Measurements from ENCODE around the gene IQCH.

The IQCH gene

GRCh38 chr15:67403428-67404154 is 149.0 kb downstream of the IQCH start:
- H3K36me3 Mint-ChIP-seq (ENCODE audit: low read depth) = no peaks in the 10 kb centered on the region
- H3K27me3 Mint-ChIP-seq = no peaks in the 10 kb centered on the region
- no peaks in the 10 kb centered on the region for H3K9me3 Mint-ChIP-seq

GRCh38 chr15:67405208-67406191 is 150.9 kb downstream of the IQCH start:
- Mint-ChIP-seq H3K27me3 (no peaks in the 10 kb centered on the region), H3K9me3 (no peaks in the 10 kb centered on the region), H3K4me3 (no peak overlapping the region), H3K36me3 (ENCODE audit: low read depth) (no peaks in the 10 kb centered on the region), H3K27ac (no peak overlapping the region), H3K4me1 (ENCODE audit: low read depth) (no peaks in the 10 kb centered on the region)

More at GRCh38 chr15:67403428-67404154, 149.0 kb downstream of the IQCH start:
- no peak overlapping the region for H3K4me3 Mint-ChIP-seq
- H3K4me1 Mint-ChIP-seq (ENCODE audit: low read depth) = no peaks in the 10 kb centered on the region
- no peak overlapping the region for H3K27ac Mint-ChIP-seq

GRCh38 chr15:67406257-67406861 is 151.8 kb downstream of the IQCH start:
- Mint-ChIP-seq H3K36me3 (ENCODE audit: low read depth) (no peaks in the 10 kb centered on the region), H3K27ac (no peak overlapping the region), H3K4me3 (no peak overlapping the region), H3K27me3 (no peaks in the 10 kb centered on the region), H3K4me1 (ENCODE audit: low read depth) (no peaks in the 10 kb centered on the region), H3K9me3 (no peaks in the 10 kb centered on the region)

- H3K27me3 Mint-ChIP-seq = no peaks in the 10 kb centered on the region
- H3K4me1 Mint-ChIP-seq (ENCODE audit: low read depth) = no peaks in the 10 kb centered on the region
- H3K9me3 Mint-ChIP-seq = no peaks in the 10 kb centered on the region
- no peaks in the 10 kb centered on the region for H3K36me3 Mint-ChIP-seq (ENCODE audit: low read depth)
- H3K27ac Mint-ChIP-seq = no peak overlapping the region
- no peak overlapping the region for H3K4me3 Mint-ChIP-seq
Observed at GRCh38 chr15:67407786-67408185, 153.2 kb downstream of the IQCH start.

GRCh38 chr15:67409175-67409574 is 154.6 kb downstream of the IQCH start:
- H3K36me3 Mint-ChIP-seq (ENCODE audit: low read depth) = no peaks in the 10 kb centered on the region

GRCh38 chr15:67411486-67411885 is 156.9 kb downstream of the IQCH start:
- H3K9me3 Mint-ChIP-seq = no peaks in the 10 kb centered on the region
- no peaks in the 10 kb centered on the region for H3K36me3 Mint-ChIP-seq (ENCODE audit: low read depth)
- H3K27me3 Mint-ChIP-seq = no peaks in the 10 kb centered on the region
- H3K4me3 Mint-ChIP-seq = no peak overlapping the region
- H3K27ac Mint-ChIP-seq = no peak overlapping the region
- H3K4me1 Mint-ChIP-seq (ENCODE audit: low read depth) = no peaks in the 10 kb centered on the region

More at GRCh38 chr15:67409175-67409574, 154.6 kb downstream of the IQCH start:
- H3K9me3 Mint-ChIP-seq = no peaks in the 10 kb centered on the region
- no peak overlapping the region for H3K4me3 Mint-ChIP-seq
- no peak overlapping the region for H3K27ac Mint-ChIP-seq
- H3K4me1 Mint-ChIP-seq (ENCODE audit: low read depth) = no peaks in the 10 kb centered on the region
- no peaks in the 10 kb centered on the region for H3K27me3 Mint-ChIP-seq

- no peaks in the 10 kb centered on the region for H3K4me1 Mint-ChIP-seq (ENCODE audit: low read depth)
- H3K27me3 Mint-ChIP-seq = no peaks in the 10 kb centered on the region
- no peak overlapping the region for H3K27ac Mint-ChIP-seq
- no peaks in the 10 kb centered on the region for H3K9me3 Mint-ChIP-seq
- no peaks in the 10 kb centered on the region for H3K36me3 Mint-ChIP-seq (ENCODE audit: low read depth)
- H3K4me3 Mint-ChIP-seq = no peak overlapping the region
Observed at GRCh38 chr15:67413770-67414390, 159.3 kb downstream of the IQCH start.

- no peaks in the 10 kb centered on the region for H3K27me3 Mint-ChIP-seq
- H3K9me3 Mint-ChIP-seq = no peaks in the 10 kb centered on the region
- H3K36me3 Mint-ChIP-seq (ENCODE audit: low read depth) = no peaks in the 10 kb centered on the region
- no peak overlapping the region for H3K27ac Mint-ChIP-seq
- no peak overlapping the region for H3K4me3 Mint-ChIP-seq
- no peaks in the 10 kb centered on the region for H3K4me1 Mint-ChIP-seq (ENCODE audit: low read depth)
Observed at GRCh38 chr15:67415181-67415580, 160.6 kb downstream of the IQCH start.

- Mint-ChIP-seq H3K27ac (no peak overlapping the region), H3K9me3 (no peaks in the 10 kb centered on the region), H3K4me3 (no peak overlapping the region)
Observed at GRCh38 chr15:67416891-67417290, 162.3 kb downstream of the IQCH start.

GRCh38 chr15:67419705-67420104 is 165.1 kb downstream of the IQCH start:
- Mint-ChIP-seq H3K4me1 (ENCODE audit: low read depth) (no peaks in the 10 kb centered on the region), H3K9me3 (no peaks in the 10 kb centered on the region), H3K27me3 (no peaks in the 10 kb centered on the region), H3K4me3 (no peak overlapping the region), H3K36me3 (ENCODE audit: low read depth) (no peaks in the 10 kb centered on the region), H3K27ac (no peak overlapping the region)

More at GRCh38 chr15:67416891-67417290, 162.3 kb downstream of the IQCH start:
- no peaks in the 10 kb centered on the region for H3K36me3 Mint-ChIP-seq (ENCODE audit: low read depth)
- H3K4me1 Mint-ChIP-seq (ENCODE audit: low read depth) = no peaks in the 10 kb centered on the region
- no peaks in the 10 kb centered on the region for H3K27me3 Mint-ChIP-seq

- Mint-ChIP-seq H3K27me3 (no peaks in the 10 kb centered on the region), H3K9me3 (no peaks in the 10 kb centered on the region), H3K4me3 (no peak overlapping the region), H3K4me1 (ENCODE audit: low read depth) (no peaks in the 10 kb centered on the region), H3K36me3 (ENCODE audit: low read depth) (no peaks in the 10 kb centered on the region), H3K27ac (no peak overlapping the region)
Observed at GRCh38 chr15:67420137-67420536, 165.6 kb downstream of the IQCH start.

- no peaks in the 10 kb centered on the region for H3K36me3 Mint-ChIP-seq (ENCODE audit: low read depth)
- H3K9me3 Mint-ChIP-seq = no peaks in the 10 kb centered on the region
- no peaks in the 10 kb centered on the region for H3K4me1 Mint-ChIP-seq (ENCODE audit: low read depth)
- H3K27me3 Mint-ChIP-seq = no peaks in the 10 kb centered on the region
- no peak overlapping the region for H3K27ac Mint-ChIP-seq
- no peak overlapping the region for H3K4me3 Mint-ChIP-seq
Observed at GRCh38 chr15:67421105-67421504, 166.5 kb downstream of the IQCH start.

GRCh38 chr15:67422296-67422695 is 167.7 kb downstream of the IQCH start:
- Mint-ChIP-seq H3K4me3 (no peak overlapping the region), H3K27me3 (no peaks in the 10 kb centered on the region)

GRCh38 chr15:67433495-67434099 is 179.0 kb downstream of the IQCH start:
- Mint-ChIP-seq H3K36me3 (ENCODE audit: low read depth) (no peaks in the 10 kb centered on the region), H3K27me3 (no peaks in the 10 kb centered on the region), H3K27ac (no peak overlapping the region), H3K9me3 (no peaks in the 10 kb centered on the region), H3K4me3 (no peak overlapping the region), H3K4me1 (ENCODE audit: low read depth) (no peaks in the 10 kb centered on the region)

More at GRCh38 chr15:67422296-67422695, 167.7 kb downstream of the IQCH start:
- no peaks in the 10 kb centered on the region for H3K36me3 Mint-ChIP-seq (ENCODE audit: low read depth)
- H3K4me1 Mint-ChIP-seq (ENCODE audit: low read depth) = no peaks in the 10 kb centered on the region
- no peak overlapping the region for H3K27ac Mint-ChIP-seq
- H3K9me3 Mint-ChIP-seq = no peaks in the 10 kb centered on the region

Measured in stimulated activated naive CD8-positive, alpha-beta T cell treated with anti-CD3 and anti-CD28 coated beads, Interleukin-15, Interleukin-2, amounts not matched to agents 100 ng/mL and 50 ng/mL, for 24 hours (primary cell).